HepG2 (cell line): ENCODE results near the gene IQCE. TPM values are rescaled to one million over a fixed set of nuclear protein-coding genes. Genes with fewer than 3 reads are reported as not detected.

Experiments
- ARHGAP35 ChIP-seq: sonication (generic); formaldehyde crosslinking; IDR thresholded peaks from 2 replicates; pipeline ENCODE4 v1.9.0; 2022; ENCODE audit warnings: mild to moderate bottlenecking, inconsistent platforms, moderate library complexity, missing genetic modification reagents, borderline replicate concordance
- ATF3 ChIP-seq: sonication (generic); formaldehyde crosslinking; IDR thresholded peaks from 2 replicates; pipeline ENCODE4 v1.4.0; 2020; ENCODE audit warnings: missing genetic modification reagents
- DNMT1 ChIP-seq: sonication (generic); formaldehyde crosslinking; IDR thresholded peaks from 2 replicates; pipeline ENCODE4 v1.5.1; 2020; ENCODE audit warnings: mild to moderate bottlenecking, missing genetic modification reagents
- IRF1 ChIP-seq: sonication (generic); formaldehyde crosslinking; IDR thresholded peaks from 2 replicates; pipeline ENCODE4 v1.4.0; 2020; ENCODE audit warnings: low read depth, mild to moderate bottlenecking, missing genetic modification reagents
- KLF6 ChIP-seq: IDR thresholded peaks from 2 replicates; pipeline ENCODE4 v1.8.0; 2016; ENCODE audit warnings: missing biosample characterization, missing genetic modification reagents
- MAZ ChIP-seq, 2 experiments: sonication (generic) in 1 of 2; formaldehyde crosslinking in 1 of 2; IDR thresholded peaks; 2 replicates each; pipeline versions ENCODE4 v1.5.0 to v1.6.1; 2012 to 2020; ENCODE audit warnings: low read depth in 2 of 2, mild to moderate bottlenecking in 2 of 2, borderline replicate concordance in 1 of 2, improper control_type of control experiment in 1 of 2, low read length in 1 of 2, missing genetic modification reagents in 1 of 2, moderate library complexity in 1 of 2
- REST ChIP-seq, 2 experiments: IDR thresholded peaks; 2 replicates each; pipeline ENCODE4 v1.6.1; 2011 to 2012; ENCODE audit warnings: low read length in 2 of 2, borderline replicate concordance in 1 of 2, low read depth in 1 of 2, mild to moderate bottlenecking in 1 of 2, moderate library complexity in 1 of 2
- SP5 ChIP-seq: IDR thresholded peaks from 2 replicates; pipeline ENCODE4 v1.6.1; 2016; ENCODE audit warnings: low read depth, borderline replicate concordance
- TFDP2 ChIP-seq: sonication (generic); formaldehyde crosslinking; IDR thresholded peaks from 2 replicates; pipeline ENCODE4 v1.4.0; 2020; ENCODE audit warnings: missing genetic modification reagents
- TOE1 ChIP-seq: sonication (generic); formaldehyde crosslinking; IDR thresholded peaks from 2 replicates; pipeline ENCODE4 v1.4.0; 2020; ENCODE audit warnings: mild to moderate bottlenecking, missing genetic modification reagents
- ZNF235 ChIP-seq: sonication (generic); formaldehyde crosslinking; IDR thresholded peaks from 2 replicates; pipeline ENCODE4 v1.8.1; 2023; ENCODE audit warnings: mild to moderate bottlenecking, missing genetic modification reagents, borderline replicate concordance
- ZNF605 ChIP-seq: sonication (generic); formaldehyde crosslinking; IDR thresholded peaks from 2 replicates; pipeline ENCODE4 v1.8.0; 2022; ENCODE audit warnings: mild to moderate bottlenecking, missing genetic modification reagents
- polyA plus RNA-seq, 8 experiments: library from polyadenylated mRNA; depleted of rRNA in 3 of 8; stranded (reverse) in 7 of 8; unstranded in 1 of 8; fragments of >200 nt; fragmentation: Illumina TruSeq in 4 of 8; extraction: Trizol in 4 of 8; gene quantifications; 2 replicates each; pipeline versions ENCODE4 v1.2.1 to v1.2.3, GENCODE V29; 2011 to 2016; ENCODE audit warnings: low read depth in 4 of 8, missing spikeins in 1 of 8, mixed read lengths in 1 of 8; ENCODE audit not compliant: insufficient read depth in 1 of 8
- total RNA-seq, 5 experiments: library from RNA; depleted of rRNA; stranded (reverse); fragments of >200 nt; fragmentation: Illumina TruSeq; extraction: Trizol; gene quantifications; 2 replicates each; pipeline ENCODE4 v1.2.3, GENCODE V29; 2016; ENCODE audit warnings: low read depth in 1 of 5
- TF ChIP-seq, protein P1 (sequence below): sonication (generic); formaldehyde crosslinking; IDR thresholded peaks from 2 replicates; pipeline ENCODE4 v1.4.0; 2020; ENCODE audit warnings: missing genetic modification reagents, borderline replicate concordance
- TF ChIP-seq, protein P2 (sequence below): sonication (generic); formaldehyde crosslinking; IDR thresholded peaks from 2 replicates; pipeline ENCODE4 v1.8.0; 2022; ENCODE audit warnings: mild to moderate bottlenecking, missing genetic modification reagents
- TF ChIP-seq, protein P3 (sequence below): sonication (generic); formaldehyde crosslinking; IDR thresholded peaks from 2 replicates; pipeline ENCODE4 v1.4.0; 2020; ENCODE audit warnings: mild to moderate bottlenecking, missing genetic modification reagents

IQCE gene
- total and polyA plus RNA-seq, 2 of the 13 experiments (the other 11 are each of a cell fraction or from before 2014, with no cell fraction given) = 1.5 to 2.5 TPM

GRCh38 chr7:2621948-2622640 is 63.3 kb downstream of the IQCE start (continued):
- TF ChIP-seq TFDP2 (CRISPR knock-in tag) (peak; percentile 41; the same call in 1 of the 2 replicates), TOE1 (CRISPR knock-in tag) (no peak), SP5 (peak; percentile 88), IRF1 (CRISPR knock-in tag) (no peak), MAZ (IDR thresholded peaks at IDR 0.05; ENCODE audit: borderline replicate concordance, low read depth, low read length) (peak; percentile 96), MAZ (CRISPR knock-in tag; IDR thresholded peaks at IDR 0.05; ENCODE audit: low read depth) (peak; percentile 98), ZNF605 (CRISPR knock-in tag) (peak; percentile 55; the same call in 1 of the 2 replicates), DNMT1 (CRISPR knock-in tag) (no peak), KLF6 (CRISPR knock-in tag) (no peak), ARHGAP35 (CRISPR knock-in tag) (no peak; the same call in 1 of the 2 replicates), ATF3 (CRISPR knock-in tag) (peak; percentile 45; the same call in 1 of the 2 replicates), ZNF235 (CRISPR knock-in tag) (0 out of 2 replicates have a peak, but pooled peaks have one; percentile 16), REST (IDR thresholded peaks at IDR 0.05; ENCODE audit: borderline replicate concordance in 1 of 2, low read depth in 1 of 2, low read length in 2 of 2) (peak in 1 of 2 experiments; percentile 30; a peak in 1 of 4 replicates)
- TF ChIP-seq, protein P1, sequence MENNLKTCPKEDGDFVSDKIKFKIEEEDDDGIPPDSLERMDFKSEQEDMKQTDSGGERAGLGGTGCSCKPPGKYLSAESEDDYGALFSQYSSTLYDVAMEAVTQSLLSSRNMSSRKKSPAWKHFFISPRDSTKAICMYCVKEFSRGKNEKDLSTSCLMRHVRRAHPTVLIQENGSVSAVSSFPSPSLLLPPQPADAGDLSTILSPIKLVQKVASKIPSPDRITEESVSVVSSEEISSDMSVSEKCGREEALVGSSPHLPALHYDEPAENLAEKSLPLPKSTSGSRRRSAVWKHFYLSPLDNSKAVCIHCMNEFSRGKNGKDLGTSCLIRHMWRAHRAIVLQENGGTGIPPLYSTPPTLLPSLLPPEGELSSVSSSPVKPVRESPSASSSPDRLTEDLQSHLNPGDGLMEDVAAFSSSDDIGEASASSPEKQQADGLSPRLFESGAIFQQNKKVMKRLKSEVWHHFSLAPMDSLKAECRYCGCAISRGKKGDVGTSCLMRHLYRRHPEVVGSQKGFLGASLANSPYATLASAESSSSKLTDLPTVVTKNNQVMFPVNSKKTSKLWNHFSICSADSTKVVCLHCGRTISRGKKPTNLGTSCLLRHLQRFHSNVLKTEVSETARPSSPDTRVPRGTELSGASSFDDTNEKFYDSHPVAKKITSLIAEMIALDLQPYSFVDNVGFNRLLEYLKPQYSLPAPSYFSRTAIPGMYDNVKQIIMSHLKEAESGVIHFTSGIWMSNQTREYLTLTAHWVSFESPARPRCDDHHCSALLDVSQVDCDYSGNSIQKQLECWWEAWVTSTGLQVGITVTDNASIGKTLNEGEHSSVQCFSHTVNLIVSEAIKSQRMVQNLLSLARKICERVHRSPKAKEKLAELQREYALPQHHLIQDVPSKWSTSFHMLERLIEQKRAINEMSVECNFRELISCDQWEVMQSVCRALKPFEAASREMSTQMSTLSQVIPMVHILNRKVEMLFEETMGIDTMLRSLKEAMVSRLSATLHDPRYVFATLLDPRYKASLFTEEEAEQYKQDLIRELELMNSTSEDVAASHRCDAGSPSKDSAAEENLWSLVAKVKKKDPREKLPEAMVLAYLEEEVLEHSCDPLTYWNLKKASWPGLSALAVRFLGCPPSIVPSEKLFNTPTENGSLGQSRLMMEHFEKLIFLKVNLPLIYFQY (CRISPR knock-in tag) = peak; percentile 35; the same call in 1 of the 2 replicates
- TF ChIP-seq, protein P2, sequence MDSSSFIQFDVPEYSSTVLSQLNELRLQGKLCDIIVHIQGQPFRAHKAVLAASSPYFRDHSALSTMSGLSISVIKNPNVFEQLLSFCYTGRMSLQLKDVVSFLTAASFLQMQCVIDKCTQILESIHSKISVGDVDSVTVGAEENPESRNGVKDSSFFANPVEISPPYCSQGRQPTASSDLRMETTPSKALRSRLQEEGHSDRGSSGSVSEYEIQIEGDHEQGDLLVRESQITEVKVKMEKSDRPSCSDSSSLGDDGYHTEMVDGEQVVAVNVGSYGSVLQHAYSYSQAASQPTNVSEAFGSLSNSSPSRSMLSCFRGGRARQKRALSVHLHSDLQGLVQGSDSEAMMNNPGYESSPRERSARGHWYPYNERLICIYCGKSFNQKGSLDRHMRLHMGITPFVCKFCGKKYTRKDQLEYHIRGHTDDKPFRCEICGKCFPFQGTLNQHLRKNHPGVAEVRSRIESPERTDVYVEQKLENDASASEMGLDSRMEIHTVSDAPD (CRISPR knock-in tag) = no peak
- TF ChIP-seq, protein P3, sequence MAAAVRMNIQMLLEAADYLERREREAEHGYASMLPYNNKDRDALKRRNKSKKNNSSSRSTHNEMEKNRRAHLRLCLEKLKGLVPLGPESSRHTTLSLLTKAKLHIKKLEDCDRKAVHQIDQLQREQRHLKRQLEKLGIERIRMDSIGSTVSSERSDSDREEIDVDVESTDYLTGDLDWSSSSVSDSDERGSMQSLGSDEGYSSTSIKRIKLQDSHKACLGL (CRISPR knock-in tag) = no peak
